ENCODE data around the gene GRIK3. TPM values are rescaled to one million over a fixed set of nuclear protein-coding genes. Genes with fewer than 3 reads are reported as not detected.

The GRIK3 gene
- total RNA-seq, 2 donors from 2014 or later, result 0.46 to 1.9 TPM

DNA sequence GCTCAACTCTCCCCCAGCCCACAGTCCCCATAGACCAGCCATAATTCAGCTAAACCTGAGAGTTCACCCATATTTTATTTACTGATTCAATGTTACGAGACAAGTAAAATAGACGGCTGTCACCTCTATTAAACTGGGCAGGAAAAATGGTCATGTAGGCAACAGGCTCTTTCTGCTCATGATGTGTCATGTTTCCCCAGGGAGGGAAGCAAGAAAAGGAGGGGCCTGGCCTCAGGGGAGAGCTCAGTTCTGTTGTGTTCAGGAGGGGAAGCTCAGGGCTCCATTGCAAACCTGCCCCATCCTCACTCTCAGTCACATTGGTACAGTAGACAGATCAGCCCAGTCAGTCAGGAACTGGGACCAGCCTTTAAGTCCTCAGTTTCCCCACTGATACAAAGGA is 12.8 kb downstream of the GRIK3 start:
- DNase-seq (no peak), ATAC-seq (no peak)
- intact Hi-C loops (cut with DNase I, micrococcal nuclease), result no loop called here

GRCh38 chr1:37020653-37021277 is 13.6 kb downstream of the GRIK3 start:
- intact Hi-C loops (cut with DNase I, micrococcal nuclease), result no loop called here
- ATAC-seq (no peak), DNase-seq (no peak)

GRCh38 chr1:37018510-37018909 is 15.8 kb downstream of the GRIK3 start:
- DNase-seq (no peak), ATAC-seq (no peak)
- intact Hi-C loops (cut with DNase I, micrococcal nuclease), result no loop called here

GRCh38 chr1:37017720-37018119 is 16.6 kb downstream of the GRIK3 start:
- intact Hi-C loops (cut with DNase I, micrococcal nuclease), result no loop called here
- ATAC-seq (no peak), DNase-seq (no peak)

- intact Hi-C loops (cut with DNase I, micrococcal nuclease), result no loop called here
Observed at GRCh38 chr1:37016121-37016520, 18.2 kb downstream of the GRIK3 start.

DNA sequence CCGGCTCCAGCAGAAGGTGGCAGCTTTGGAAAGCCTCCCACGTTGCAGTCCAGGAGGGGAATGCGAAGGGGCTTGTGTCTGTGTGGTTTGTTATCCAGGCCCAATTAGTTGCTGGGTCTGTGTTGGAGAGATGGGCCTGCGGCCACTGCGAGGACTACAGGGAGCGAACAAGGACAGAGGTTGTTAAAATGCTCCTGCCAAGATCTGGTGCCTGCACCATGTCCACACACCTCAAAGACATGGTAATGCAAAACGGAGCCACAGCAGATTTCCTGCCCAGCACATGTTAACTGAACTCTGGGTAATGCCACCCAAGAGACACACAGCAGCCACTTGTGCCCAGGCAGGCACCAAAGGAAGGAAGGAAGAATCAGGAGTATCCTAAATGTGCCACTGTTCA is 18.6 kb downstream of the GRIK3 start:
- ATAC-seq (no peak), DNase-seq (no peak)
- intact Hi-C loops (cut with DNase I, micrococcal nuclease), result no loop called here

More at GRCh38 chr1:37016121-37016520, 18.2 kb downstream of the GRIK3 start:
- ATAC-seq, result no peak
- no peak for DNase-seq

DNA sequence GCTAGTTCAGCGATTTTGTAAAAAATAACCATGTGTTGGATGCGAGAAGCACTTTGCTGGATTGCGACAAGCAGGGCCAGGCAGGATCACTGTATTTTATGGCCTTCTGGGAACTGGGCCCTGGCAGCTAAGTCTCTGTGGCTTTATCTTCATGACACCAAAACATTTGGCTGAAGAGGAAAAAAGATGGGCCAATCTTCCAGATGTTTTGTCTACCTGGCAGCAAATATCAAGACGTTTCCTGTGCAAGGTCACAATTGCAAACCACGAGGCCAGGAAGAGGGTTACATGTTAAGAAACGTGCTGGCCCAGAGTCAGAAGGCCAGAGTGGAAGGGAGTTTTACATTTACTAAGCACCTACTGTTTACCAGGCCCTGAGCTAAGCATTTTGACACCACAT is 22.1 kb downstream of the GRIK3 start:
- no peak for ATAC-seq
- DNase-seq, result no peak
- intact Hi-C loops (cut with DNase I, micrococcal nuclease), result no loop called here

DNA sequence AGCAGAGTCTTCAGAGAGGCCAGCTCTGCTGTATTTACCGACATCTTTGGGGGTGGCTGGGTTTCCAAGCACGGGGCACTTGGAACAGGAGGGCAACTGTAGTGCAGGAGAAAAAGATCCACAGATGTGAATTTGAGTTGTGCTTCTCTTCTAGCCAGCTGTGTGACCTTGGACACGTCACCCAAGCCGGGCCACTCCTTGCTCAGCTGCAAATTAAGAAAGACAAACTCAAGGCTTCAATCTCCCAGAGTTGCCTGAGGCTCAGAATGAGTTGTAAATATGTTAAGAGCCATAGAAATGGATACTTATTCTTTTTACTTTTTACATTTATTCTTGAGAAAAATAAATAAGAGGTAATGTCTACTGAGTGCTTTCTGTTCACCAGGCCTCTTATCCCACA is 24.3 kb downstream of the GRIK3 start:
- intact Hi-C loops (cut with DNase I, micrococcal nuclease), result no loop called here
- ATAC-seq, result no peak

GRCh38 chr1:37009521-37009920 is 24.8 kb downstream of the GRIK3 start:
- ATAC-seq (no peak), DNase-seq (no peak)
- intact Hi-C loops (cut with DNase I, micrococcal nuclease), result no loop called here

More for the DNA sequence above, 24.3 kb downstream of the GRIK3 start:
- no peak for DNase-seq

- ATAC-seq (no peak), DNase-seq (no peak)
- intact Hi-C loops (cut with DNase I, micrococcal nuclease), result no loop called here
Observed at GRCh38 chr1:37006132-37006868, 28.0 kb downstream of the GRIK3 start.

- ATAC-seq (no peak), DNase-seq (no peak)
- intact Hi-C loops (cut with DNase I, micrococcal nuclease), result no loop called here
Observed at GRCh38 chr1:37002898-37003297, 31.4 kb downstream of the GRIK3 start.

DNA sequence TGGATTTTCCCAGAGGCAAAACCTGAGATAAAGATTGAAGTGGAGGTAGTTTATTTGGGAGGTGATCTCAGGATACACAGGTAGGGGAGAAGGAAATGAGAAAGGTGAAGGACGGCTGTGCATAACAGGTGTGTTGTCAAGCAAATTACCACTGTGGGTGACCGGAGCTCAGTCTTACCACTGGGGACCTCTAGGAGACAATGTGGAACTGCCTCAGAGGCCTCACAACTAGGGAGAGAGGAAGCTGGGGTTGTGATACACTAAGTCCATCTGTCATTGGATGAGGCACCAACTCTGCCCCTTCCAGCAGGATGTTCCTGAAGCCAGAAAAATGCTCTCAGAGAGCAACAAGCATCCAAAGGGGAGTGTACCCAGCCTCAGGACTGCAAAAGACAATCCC is 32.6 kb downstream of the GRIK3 start:
- no peak for ATAC-seq
- DNase-seq, result no peak
- intact Hi-C loops (cut with DNase I, micrococcal nuclease), result no loop called here

- no peak for DNase-seq
- no peak for ATAC-seq
- intact Hi-C loops (cut with DNase I, micrococcal nuclease), result no loop called here
Observed at GRCh38 chr1:36996106-36996505, 38.2 kb downstream of the GRIK3 start.

GRCh38 chr1:36994868-36995267 is 39.4 kb downstream of the GRIK3 start:
- intact Hi-C loops (cut with DNase I, micrococcal nuclease), result no loop called here
- DNase-seq (no peak), ATAC-seq (no peak)

- no peak for ATAC-seq
- DNase-seq, result no peak
- intact Hi-C loops (cut with DNase I, micrococcal nuclease), result no loop called here
Observed at GRCh38 chr1:36994294-36994693, 40.0 kb downstream of the GRIK3 start.

GRCh38 chr1:36992139-36992943 is 42.0 kb downstream of the GRIK3 start:
- DNase-seq (no peak), ATAC-seq (no peak)
- intact Hi-C loops (cut with DNase I, micrococcal nuclease), result no loop called here

- DNase-seq (no peak), ATAC-seq (no peak)
- intact Hi-C loops (cut with DNase I, micrococcal nuclease), result no loop called here
Observed at GRCh38 chr1:36991551-36991950, 42.8 kb downstream of the GRIK3 start.

GRCh38 chr1:36990928-36991327 is 43.4 kb downstream of the GRIK3 start:
- ATAC-seq (no peak), DNase-seq (no peak)
- intact Hi-C loops (cut with DNase I, micrococcal nuclease), result no loop called here

DNA sequence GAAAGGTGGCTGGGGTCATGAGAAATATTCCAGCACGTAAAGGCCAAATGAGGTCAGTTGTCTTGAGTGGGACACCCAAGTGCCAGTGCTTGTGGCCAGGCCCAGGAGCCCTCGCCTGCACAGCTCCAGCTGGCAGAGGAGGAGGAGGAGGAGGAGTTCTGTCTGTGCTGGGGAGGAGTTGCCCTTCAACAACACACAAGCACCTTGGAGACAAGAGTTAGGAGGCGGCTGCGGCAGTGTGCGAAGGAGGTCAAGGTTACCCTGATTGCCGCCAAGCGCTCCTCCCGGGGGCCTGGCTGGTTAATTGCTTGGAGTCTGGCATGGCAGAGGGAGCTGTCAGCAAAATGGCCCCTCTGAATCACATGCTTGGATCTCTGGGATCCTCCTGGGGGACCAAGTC is 45.1 kb downstream of the GRIK3 start:
- intact Hi-C loops (cut with DNase I, micrococcal nuclease), result no loop called here
- DNase-seq, result no peak
- no peak for ATAC-seq

DNA sequence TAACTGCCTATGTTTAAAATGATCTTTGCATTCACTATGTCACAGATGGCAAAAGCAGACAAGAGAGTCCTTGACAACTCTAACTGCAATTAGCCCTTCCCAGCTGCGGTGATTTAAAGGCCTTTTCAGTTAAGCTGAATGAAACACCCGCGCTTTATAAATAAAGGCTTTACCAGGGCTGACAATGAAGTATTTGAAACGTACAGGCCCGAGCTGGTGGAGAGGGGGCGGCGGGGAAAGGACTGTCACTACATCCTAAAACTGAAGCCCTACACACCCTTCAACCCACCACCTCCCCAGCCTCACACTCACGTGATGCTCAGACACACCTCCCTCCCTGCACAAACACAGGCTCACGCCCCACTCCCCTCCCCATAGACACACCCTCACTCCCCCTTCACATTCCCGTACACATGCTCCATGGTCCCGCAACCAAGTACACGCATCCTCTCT is 45.5 kb downstream of the GRIK3 start:
- no peak for DNase-seq
- no peak for ATAC-seq
- intact Hi-C loops (cut with DNase I, micrococcal nuclease), result no loop called here
